Central memory CD4-positive, alpha-beta T cell (primary cell): ENCODE measurements around the gene NUBP1.
"Not testable (repeated sequence)": the region's sequence is repeated elsewhere in the genome, so short reads cannot be mapped to it uniquely, and the experiment has no call there.

ENCODE experiments used
- DNase-seq: peaks from one replicate; pipeline ENCODE4 v3.0.0; 2022
- total RNA-seq, 3 experiments: gene quantifications; one replicate each; lab custom pipeline; 2026; lab: John Stamatoyannopoulos, UW

NUBP1 gene
- 12.2 to 39.1 (median 20.9) reads per million in 3 experiments for total RNA-seq

GRCh38 chr16:10743610-10744369 is at the start of gene NUBP1:
TSS of gene NUBP1 (plus strand) at chr16:10743842. CDS start at chr16:10743864, 22 bp downstream.
- peak; percentile 97 for DNase-seq

GRCh38 chr16:10693889-10694288 is 49.8 kb upstream of the NUBP1 start:
- DNase-seq = no peak

GRCh38 chr16:10694306-10694705 is 49.3 kb upstream of the NUBP1 start:
- no peak for DNase-seq

GRCh38 chr16:10694830-10695229 is 48.8 kb upstream of the NUBP1 start, which contains the start of gene TEKT5:
TSS of gene TEKT5 (minus strand) at chr16:10694930. CDS start at chr16:10694873, 57 bp downstream.
- no peak for DNase-seq

- DNase-seq = no peak
These were observed 43.9 kb upstream of the NUBP1 start for GRCh38 chr16:10699756-10700155.

GRCh38 chr16:10708969-10709368 is 34.7 kb upstream of the NUBP1 start:
- DNase-seq = no peak

- DNase-seq = no peak
These were observed 15.4 kb upstream of the NUBP1 start for GRCh38 chr16:10728003-10728887.

- DNase-seq = no peak
These were observed 14.3 kb upstream of the NUBP1 start for GRCh38 chr16:10729104-10730048.

GRCh38 chr16:10731790-10732189 is 11.9 kb upstream of the NUBP1 start:
- DNase-seq = no peak

- peak; percentile 70 for DNase-seq
These were observed 6.5 kb upstream of the NUBP1 start for GRCh38 chr16:10737068-10737625.

- DNase-seq = no peak
These were observed 5.2 kb upstream of the NUBP1 start for GRCh38 chr16:10738231-10739077.

- DNase-seq = no peak
These were observed 3.4 kb upstream of the NUBP1 start for GRCh38 chr16:10740000-10740844.

GRCh38 chr16:10740845-10741208 is 2.8 kb upstream of the NUBP1 start:
- no peak for DNase-seq

- not testable (repeated sequence) for DNase-seq
These were observed 2.4 kb upstream of the NUBP1 start for GRCh38 chr16:10741249-10741648.

- no peak for DNase-seq
These were observed 1.8 kb upstream of the NUBP1 start for GRCh38 chr16:10741844-10742243.

- DNase-seq = no peak
These were observed 424 bp upstream of the NUBP1 start for GRCh38 chr16:10743227-10743609.

GRCh38 chr16:10744370-10745030 is 858 bp downstream of the NUBP1 start:
- DNase-seq = no peak

- DNase-seq = no peak
These were observed 2.2 kb downstream of the NUBP1 start for GRCh38 chr16:10745841-10746240.

- DNase-seq = no peak
These were observed 7.2 kb downstream of the NUBP1 start for GRCh38 chr16:10750793-10751192.

- DNase-seq = no peak
These were observed 7.7 kb downstream of the NUBP1 start for GRCh38 chr16:10751291-10751697.
